Endothelial cell of umbilical vein (primary cell): ENCODE results near the gene MEN1. TPM values are rescaled to one million over a fixed set of nuclear protein-coding genes. Genes with fewer than 3 reads are reported as not detected.
A peak's percentile ranks its signal among the peaks of the same experiment; 100 is the strongest.

Experiments
- BruUV-seq: library from RNA; stranded (reverse); fragments of 400-500 nt; replicated peaks from 2 replicates; lab custom pipeline; 2021; lab: Mats Ljungman, UMichigan
- CTCF ChIA-PET: fragments of 300-600, 350-600 bp; sonication (Branson Sonifier 250); formaldehyde crosslinking; loops from one replicate; lab custom pipeline; 2021; ENCODE audit warnings: antibody characterized with exemption, inconsistent platforms; lab: Charles Lee
- POLR2A ChIA-PET: fragments of 300-600, 350-600 bp; sonication (Branson Sonifier 250); formaldehyde crosslinking; loops from one replicate; lab custom pipeline; 2021; ENCODE audit warnings: antibody characterized with exemption, inconsistent platforms; lab: Charles Lee
- DNase-seq: peaks from one replicate; pipeline ENCODE4 v3.0.0-alpha.2; 2011; ENCODE audit warnings: low read depth, low spot score
- FAIRE-seq: peaks from 2 replicates; lab custom pipeline; 2011; peaks lifted over from hg19 to GRCh38; lab: Jason Lieb, UNC
- H2AFZ ChIP-seq: 2 replicates; pipeline ENCODE4 v1.6.0; 2012; ENCODE audit warnings: low read depth, low read length, control low read depth, inconsistent platforms
- H3K27ac ChIP-seq: 2 replicates; pipeline ENCODE4 v1.5.1; 2011; ENCODE audit warnings: low read depth, mild to moderate bottlenecking, control low read depth, low read length, moderate library complexity; ENCODE audit not compliant: insufficient read depth
- H3K27me3 ChIP-seq, 2 experiments: 2 replicates each; pipeline versions ENCODE4 v1.6.0 to v1.6.1; 2011; ENCODE audit warnings: low read length in 2 of 2, mixed read lengths in 1 of 2; ENCODE audit not compliant: control insufficient read depth in 2 of 2, insufficient read depth in 2 of 2
- H3K36me3 ChIP-seq, 2 experiments: 2 replicates in 1 of 2; 3 replicates in 1 of 2; pipeline ENCODE4 v1.5.1; 2011; ENCODE audit warnings: low read length in 2 of 2, mild to moderate bottlenecking in 1 of 2, moderate library complexity in 1 of 2; ENCODE audit not compliant: control insufficient read depth in 2 of 2, insufficient read depth in 2 of 2; ENCODE audit errors: extremely low read depth in 1 of 2
- H3K4me1 ChIP-seq: 3 replicates; pipeline ENCODE4 v1.5.1; 2011; ENCODE audit warnings: mild to moderate bottlenecking, low read length; ENCODE audit not compliant: control insufficient read depth, insufficient read depth; ENCODE audit errors: extremely low read depth
- H3K4me2 ChIP-seq: 2 replicates; pipeline ENCODE4 v1.6.1; 2011; ENCODE audit warnings: low read length, control low read depth, mixed read lengths; ENCODE audit not compliant: insufficient read depth
- H3K4me3 ChIP-seq, 3 experiments: fragments of 200-600 bp in 1 of 3; sonication (generic), shearing (Covaris generic) in 1 of 3; replicated peaks in 1 of 3; 2 replicates each; pipeline ENCODE4 v1.5.1; 2011 to 2016; ENCODE audit warnings: control low read depth in 3 of 3, low read length in 3 of 3, mild to moderate bottlenecking in 2 of 3, inconsistent platforms in 1 of 3, low read depth in 1 of 3, moderate library complexity in 1 of 3; ENCODE audit not compliant: insufficient read depth in 1 of 3
- H3K79me2 ChIP-seq: 2 replicates; pipeline ENCODE4 v1.6.0; 2012; ENCODE audit warnings: low read length, inconsistent platforms; ENCODE audit not compliant: control insufficient read depth, insufficient read depth
- H3K9ac ChIP-seq: replicated peaks from 2 replicates; pipeline ENCODE3; 2011; ENCODE audit warnings: low read length, control low read depth; ENCODE audit not compliant: insufficient read depth; ENCODE audit errors: extremely low read depth
- H3K9me1 ChIP-seq: replicated peaks from 3 replicates; pipeline ENCODE4 v1.6.0; 2011; ENCODE audit warnings: mild to moderate bottlenecking, low read length; ENCODE audit not compliant: control insufficient read depth, insufficient read depth; ENCODE audit errors: extremely low read depth
- H3K9me3 ChIP-seq: replicated peaks from 2 replicates; pipeline ENCODE4 v1.5.1; 2012; ENCODE audit warnings: low read length, inconsistent platforms; ENCODE audit not compliant: control insufficient read depth, insufficient read depth
- H4K20me1 ChIP-seq: replicated peaks from 2 replicates; pipeline ENCODE3; 2011; ENCODE audit warnings: mild to moderate bottlenecking, low read length; ENCODE audit not compliant: control insufficient read depth, insufficient read depth; ENCODE audit errors: extremely low read depth
- EZH2 ChIP-seq: IDR thresholded peaks from 2 replicates; pipeline ENCODE4 v1.6.1; 2012; ENCODE audit warnings: borderline replicate concordance, low read depth, mild to moderate bottlenecking, moderate library complexity, low read length, inconsistent platforms; ENCODE audit not compliant: severe bottlenecking
- FOS ChIP-seq: IDR thresholded peaks from 2 replicates; pipeline ENCODE4 v1.6.1; 2011; ENCODE audit warnings: mild to moderate bottlenecking, low read length, moderate library complexity, borderline replicate concordance; ENCODE audit not compliant: insufficient read depth
- GATA2 ChIP-seq: IDR thresholded peaks from 2 replicates; pipeline ENCODE4 v1.7.0; 2011; ENCODE audit warnings: low read depth, mild to moderate bottlenecking, moderate library complexity, mixed read lengths, low read length; ENCODE audit not compliant: insufficient read length, insufficient read depth
- JUN ChIP-seq: IDR thresholded peaks from 2 replicates; pipeline ENCODE4 v1.6.1; 2011; ENCODE audit warnings: borderline replicate concordance, low read depth; ENCODE audit not compliant: insufficient read length, insufficient read depth
- MYC ChIP-seq: IDR thresholded peaks from one replicate; pipeline ENCODE4 v1.6.1; 2011; ENCODE audit warnings: mild to moderate bottlenecking, low read depth, low read length
- POLR2A ChIP-seq: IDR thresholded peaks from 2 replicates; pipeline ENCODE4 v1.6.1; 2012; ENCODE audit warnings: low read depth, mild to moderate bottlenecking, control low read depth, low read length
- POLR2AphosphoS5 ChIP-seq: IDR thresholded peaks from 2 replicates; pipeline ENCODE4 v1.6.1; 2012; ENCODE audit warnings: low read depth, mild to moderate bottlenecking, control low read depth, low read length, moderate library complexity; ENCODE audit not compliant: insufficient read depth
- dilution Hi-C: fragments of 300-500 bp; cut with MboI; formaldehyde crosslinking; loops from one replicate; pipeline ENCODE4 v1.15.0; 2019; ENCODE audit warnings: low sequenced_read_pairs; ENCODE audit not compliant: extremely low pct_ligation_motif_present
- intact Hi-C: fragments of 100-400 bp; cut with micrococcal nuclease; formaldehyde crosslinking; loops from one replicate; pipeline ENCODE4 v1.10.0; 2022
- polyA plus RNA-seq, 4 experiments: library from polyadenylated mRNA; depleted of rRNA in 3 of 4; stranded (reverse) in 3 of 4; unstranded in 1 of 4; fragments of >200 nt; gene quantifications; 2 replicates each; pipeline versions ENCODE4 v1.2.1 to v1.2.3, GENCODE V29; 2011 to 2012; ENCODE audit warnings: missing spikeins in 1 of 4
- total RNA-seq: library from RNA; stranded (reverse); gene quantifications from 2 replicates; pipeline ENCODE4 v1.2.3, GENCODE V29; 2021
- TF ChIP-seq, protein P1 (sequence below): IDR thresholded peaks from 2 replicates; pipeline ENCODE4 v1.6.1; 2011; ENCODE audit not compliant: insufficient read depth, insufficient read length
- TF ChIP-seq, protein P2 (sequence below), 2 donors: IDR thresholded peaks; 1 replicate in 1 of 2; 2 replicates in 1 of 2; pipeline ENCODE4 v1.5.1; 2011; ENCODE audit warnings: low read length in 2 of 2, mild to moderate bottlenecking in 2 of 2, moderate library complexity in 2 of 2, control low read depth in 1 of 2, inconsistent platforms in 1 of 2, low read depth in 1 of 2; ENCODE audit not compliant: insufficient read depth in 1 of 2; ENCODE audit errors: extremely low read depth in 1 of 2

The MEN1 gene
- total and polyA plus RNA-seq, 2 donors (not counting 3 experiments of a cell fraction or from before 2014, with no cell fraction given): 41.1 to 43.1 TPM

- peak overlapping the region; percentile 65 for H3K9ac ChIP-seq
- FAIRE-seq: no peak
Observed at GRCh38 chr11:64776425-64776824, 33.9 kb downstream of the MEN1 start.

More at GRCh38 chr11:64776425-64776824, 33.9 kb downstream of the MEN1 start:
- Histone ChIP-seq H3K4me3 (peak overlapping the region in 2 of 3 experiments; percentile 7 to 85), H3K9me3 (no peaks in the 10 kb centered on the region), H3K4me2 (peak overlapping the region; percentile 91), H3K9me1 (no peaks in the 10 kb centered on the region), H3K36me3 (peaks cover 21 to 35% of the 10 kb centered on the region in 2 experiments), H2AFZ (no peak overlapping the region), H3K4me1 (peaks cover 42% of the 10 kb centered on the region), H3K27ac (no peak overlapping the region), H4K20me1 (peaks cover 25% of the 10 kb centered on the region), H3K27me3 (no peaks in the 10 kb centered on the region), H3K79me2 (peaks cover 62% of the 10 kb centered on the region)
- dilution Hi-C loops (no loop called here), intact Hi-C loops (no loop called here)
- DNase-seq: no peak
- no peak for TF ChIP-seq POLR2AphosphoS5
- TF ChIP-seq FOS: no peak
- no peak for TF ChIP-seq GATA2
- TF ChIP-seq POLR2A: no peak
- no peak for TF ChIP-seq MYC
- TF ChIP-seq EZH2: no peak
- TF ChIP-seq, protein P1, sequence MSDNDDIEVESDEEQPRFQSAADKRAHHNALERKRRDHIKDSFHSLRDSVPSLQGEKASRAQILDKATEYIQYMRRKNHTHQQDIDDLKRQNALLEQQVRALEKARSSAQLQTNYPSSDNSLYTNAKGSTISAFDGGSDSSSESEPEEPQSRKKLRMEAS: no peak
- TF ChIP-seq, protein P2, sequence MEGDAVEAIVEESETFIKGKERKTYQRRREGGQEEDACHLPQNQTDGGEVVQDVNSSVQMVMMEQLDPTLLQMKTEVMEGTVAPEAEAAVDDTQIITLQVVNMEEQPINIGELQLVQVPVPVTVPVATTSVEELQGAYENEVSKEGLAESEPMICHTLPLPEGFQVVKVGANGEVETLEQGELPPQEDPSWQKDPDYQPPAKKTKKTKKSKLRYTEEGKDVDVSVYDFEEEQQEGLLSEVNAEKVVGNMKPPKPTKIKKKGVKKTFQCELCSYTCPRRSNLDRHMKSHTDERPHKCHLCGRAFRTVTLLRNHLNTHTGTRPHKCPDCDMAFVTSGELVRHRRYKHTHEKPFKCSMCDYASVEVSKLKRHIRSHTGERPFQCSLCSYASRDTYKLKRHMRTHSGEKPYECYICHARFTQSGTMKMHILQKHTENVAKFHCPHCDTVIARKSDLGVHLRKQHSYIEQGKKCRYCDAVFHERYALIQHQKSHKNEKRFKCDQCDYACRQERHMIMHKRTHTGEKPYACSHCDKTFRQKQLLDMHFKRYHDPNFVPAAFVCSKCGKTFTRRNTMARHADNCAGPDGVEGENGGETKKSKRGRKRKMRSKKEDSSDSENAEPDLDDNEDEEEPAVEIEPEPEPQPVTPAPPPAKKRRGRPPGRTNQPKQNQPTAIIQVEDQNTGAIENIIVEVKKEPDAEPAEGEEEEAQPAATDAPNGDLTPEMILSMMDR (IDR thresholded peaks at IDR 0.05; ENCODE audit: extremely low read depth in 1 of 2, insufficient read depth in 1 of 2, low read depth in 1 of 2, low read length in 2 of 2): no peak
- TF ChIP-seq JUN: no peak
- POLR2A ChIA-PET: no interaction called here
- no TSS peak for BruUV-seq
- CTCF ChIA-PET: no interaction called here
